Omental fat pad (tissue), 4 donors: ENCODE data around the gene VRTN. TPM values are rescaled to one million over a fixed set of nuclear protein-coding genes. Genes with fewer than 3 reads are reported as not detected.

Experiments used
- ATAC-seq: fragments of 150-250 bp; one replicate; pipeline ENCODE4 v1.9.1; 2016; ENCODE audit warnings: mild to moderate bottlenecking, moderate library complexity; ENCODE audit not compliant: low FRiP score
- DNase-seq: peaks from one replicate; pipeline ENCODE4 v3.0.0-alpha.2; 2019; ENCODE audit warnings: low spot score
- total RNA-seq, 4 donors: library from RNA; depleted of rRNA; stranded (reverse); fragments of >200 nt; gene quantifications; one replicate each; pipeline ENCODE4 v1.1.0, GENCODE V29; 2016
- TF ChIP-seq, protein P1 (sequence below), 3 donors: fragments of 450-650 bp; IDR thresholded peaks; one replicate each; pipeline ENCODE4 v1.5.1; 2016 to 2017; ENCODE audit warnings: antibody characterized with exemption in 3 of 3, mild to moderate bottlenecking in 3 of 3, moderate library complexity in 2 of 3

Gene VRTN
- total RNA-seq, 4 donors from 2014 or later: not detected

DNA sequence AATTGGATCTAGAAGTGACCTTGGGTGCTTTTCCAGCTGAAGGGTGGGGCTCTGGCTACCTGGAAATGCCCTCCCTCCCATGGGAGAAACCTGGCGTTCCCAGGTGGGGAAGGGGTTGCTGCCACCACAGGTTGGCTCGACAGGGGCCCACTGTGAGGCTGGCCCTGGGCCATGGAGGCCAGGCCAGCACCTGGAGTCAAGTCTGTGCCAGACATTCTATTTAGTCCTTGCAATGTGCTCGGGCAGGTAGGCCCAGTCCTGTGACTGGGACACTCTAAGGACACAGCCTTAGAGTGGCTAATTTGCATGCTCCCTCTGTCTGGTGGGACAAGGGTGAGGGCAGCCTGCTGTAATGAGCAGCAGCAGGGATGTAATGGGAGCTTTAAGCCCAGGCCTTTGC lies 11.9 kb downstream of the VRTN start:
- ATAC-seq (no peak), DNase-seq (no peak)
- TF ChIP-seq, protein P1, sequence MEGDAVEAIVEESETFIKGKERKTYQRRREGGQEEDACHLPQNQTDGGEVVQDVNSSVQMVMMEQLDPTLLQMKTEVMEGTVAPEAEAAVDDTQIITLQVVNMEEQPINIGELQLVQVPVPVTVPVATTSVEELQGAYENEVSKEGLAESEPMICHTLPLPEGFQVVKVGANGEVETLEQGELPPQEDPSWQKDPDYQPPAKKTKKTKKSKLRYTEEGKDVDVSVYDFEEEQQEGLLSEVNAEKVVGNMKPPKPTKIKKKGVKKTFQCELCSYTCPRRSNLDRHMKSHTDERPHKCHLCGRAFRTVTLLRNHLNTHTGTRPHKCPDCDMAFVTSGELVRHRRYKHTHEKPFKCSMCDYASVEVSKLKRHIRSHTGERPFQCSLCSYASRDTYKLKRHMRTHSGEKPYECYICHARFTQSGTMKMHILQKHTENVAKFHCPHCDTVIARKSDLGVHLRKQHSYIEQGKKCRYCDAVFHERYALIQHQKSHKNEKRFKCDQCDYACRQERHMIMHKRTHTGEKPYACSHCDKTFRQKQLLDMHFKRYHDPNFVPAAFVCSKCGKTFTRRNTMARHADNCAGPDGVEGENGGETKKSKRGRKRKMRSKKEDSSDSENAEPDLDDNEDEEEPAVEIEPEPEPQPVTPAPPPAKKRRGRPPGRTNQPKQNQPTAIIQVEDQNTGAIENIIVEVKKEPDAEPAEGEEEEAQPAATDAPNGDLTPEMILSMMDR (IDR thresholded peaks at IDR 0.05): no peak

- ATAC-seq: peak; percentile 86
- TF ChIP-seq, protein P1 (IDR thresholded peaks at IDR 0.05): peak in 2 of 3 donors; percentile 13 to 59
- DNase-seq: peak; percentile 85
Measured at GRCh38 chr14:74362361-74362915, 14.2 kb downstream of the VRTN start.

- TF ChIP-seq, protein P1 (IDR thresholded peaks at IDR 0.05): no peak
- DNase-seq: no peak
- ATAC-seq: no peak
Measured at GRCh38 chr14:74364271-74364880, 16.1 kb downstream of the VRTN start.

GRCh38 chr14:74368026-74368425 lies 19.8 kb downstream of the VRTN start:
- DNase-seq: no peak
- TF ChIP-seq, protein P1 (IDR thresholded peaks at IDR 0.05): no peak
- no peak for ATAC-seq

- DNase-seq (no peak), ATAC-seq (no peak)
- TF ChIP-seq, protein P1 (IDR thresholded peaks at IDR 0.05): no peak
Measured at GRCh38 chr14:74368441-74368840, 20.2 kb downstream of the VRTN start.

DNA sequence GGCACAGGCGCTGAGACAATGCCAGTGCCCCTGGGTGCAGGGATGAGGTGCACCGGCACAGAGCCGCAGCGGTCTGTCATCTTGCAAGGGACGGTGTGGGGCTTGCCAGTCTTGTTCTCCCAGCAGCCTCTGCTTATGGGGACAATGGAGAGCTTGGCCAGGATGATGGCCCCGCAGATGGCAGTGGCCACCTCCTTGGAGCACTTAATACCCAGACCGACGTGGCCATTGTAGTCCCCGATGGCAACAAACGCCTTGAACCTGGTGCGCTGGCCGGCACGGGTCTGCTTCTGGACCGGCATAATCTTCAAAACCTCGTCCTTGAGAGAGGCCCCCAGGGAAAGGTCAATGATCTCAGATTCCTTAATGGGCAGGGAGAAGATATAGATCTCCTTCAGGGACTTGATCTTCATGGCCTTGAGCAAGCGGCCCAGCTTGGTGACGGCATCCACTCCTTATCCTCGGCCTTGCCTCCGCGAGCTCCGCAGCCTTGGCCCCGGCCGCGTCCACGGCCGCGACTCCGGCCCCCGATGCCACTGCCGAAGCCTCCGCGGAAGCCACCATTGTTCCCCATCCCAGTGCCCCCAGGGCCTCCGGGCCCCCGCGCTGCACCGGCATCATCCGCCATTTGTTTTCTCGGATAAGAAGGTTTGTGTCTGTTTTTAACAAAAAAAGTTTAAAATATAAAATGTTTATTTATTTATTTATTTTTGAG lies 29.9 kb downstream of the VRTN start:
- TF ChIP-seq, protein P1 (IDR thresholded peaks at IDR 0.05): no peak
- DNase-seq (no peak), ATAC-seq (no peak)
